Fibroblast of skin of left biceps (primary cell): Measurements from ENCODE around the gene TMEM144.
A peak's percentile ranks its signal among the peaks of the same experiment; 100 is the strongest.

Source experiments
- DNase-seq, 2 experiments: peaks; one replicate each; pipeline ENCODE4 v3.0.0-alpha.2; 2013; ENCODE audit warnings: low read depth in 2 of 2

Gene TMEM144

GRCh38 chr4:158297866-158298265, 87.6 kb downstream of the TMEM144 start:
- DNase-seq = no peak

- no peak for DNase-seq
Measured at GRCh38 chr4:158299459-158300007, 89.2 kb downstream of the TMEM144 start.

- no peak for DNase-seq
Measured at GRCh38 chr4:158300012-158300411, 89.7 kb downstream of the TMEM144 start.

- DNase-seq = peak; percentile 57 to 58
Measured at GRCh38 chr4:158302076-158302866, 92.0 kb downstream of the TMEM144 start.

- DNase-seq = no peak
Measured at GRCh38 chr4:158304694-158305093, 94.4 kb downstream of the TMEM144 start.
